MM.1S (cell line): ENCODE data around the gene LRRC4C.

Source experiments
- DNase-seq: peaks from one replicate; pipeline ENCODE4 v3.0.0-alpha.2; 2015
- H2AFZ ChIP-seq: fragments of 300-600 bp; sonication (generic); 2 replicates; pipeline ENCODE4 v1.6.0; 2016; ENCODE audit warnings: antibody characterized with exemption, low read length
- H3F3A ChIP-seq: fragments of 300-600 bp; sonication (generic); 2 replicates; pipeline ENCODE4 v1.6.1; 2016; ENCODE audit warnings: mild to moderate bottlenecking, antibody characterized with exemption, low read length, moderate library complexity, mixed read lengths; ENCODE audit not compliant: insufficient read depth
- H3K27ac ChIP-seq: fragments of 300-600 bp; sonication (generic); 2 replicates; pipeline ENCODE4 v1.5.1; 2016; ENCODE audit warnings: mild to moderate bottlenecking, low read length
- H3K27me3 ChIP-seq: fragments of 300-600 bp; sonication (generic); replicated peaks from 2 replicates; pipeline ENCODE4 v1.6.0; 2016; ENCODE audit warnings: low read length; ENCODE audit not compliant: insufficient read depth
- H3K36me3 ChIP-seq: fragments of 300-600 bp; sonication (generic); replicated peaks from 2 replicates; pipeline ENCODE4 v1.6.1; 2016; ENCODE audit warnings: mild to moderate bottlenecking, low read length, mixed read lengths; ENCODE audit not compliant: insufficient read depth
- H3K4me1 ChIP-seq: fragments of 300-600 bp; sonication (generic); 2 replicates; pipeline ENCODE4 v1.6.1; 2016; ENCODE audit warnings: low read length, mixed read lengths
- H3K4me2 ChIP-seq: fragments of 300-600 bp; sonication (generic); 2 replicates; pipeline ENCODE4 v1.6.0; 2016; ENCODE audit warnings: low read depth, low read length
- H3K4me3 ChIP-seq: fragments of 300-600 bp; sonication (generic); 2 replicates; pipeline ENCODE4 v1.5.1; 2016; ENCODE audit warnings: low read length, mixed read lengths
- H3K79me2 ChIP-seq: fragments of 300-600 bp; sonication (generic); 2 replicates; pipeline ENCODE4 v1.6.1; 2016; ENCODE audit warnings: mixed run types, low read length, mixed read lengths
- H3K9ac ChIP-seq: fragments of 300-600 bp; sonication (generic); 2 replicates; pipeline ENCODE4 v1.6.1; 2016; ENCODE audit warnings: low read length, mixed read lengths
- H3K9me2 ChIP-seq: fragments of 300-600 bp; sonication (generic); replicated peaks from 2 replicates; pipeline ENCODE4 v1.6.1; 2016; ENCODE audit warnings: mild to moderate bottlenecking, low read length, mixed read lengths; ENCODE audit not compliant: insufficient read depth
- H3K9me3 ChIP-seq: fragments of 300-600 bp; sonication (generic); replicated peaks from 2 replicates; pipeline ENCODE4 v1.6.1; 2016; ENCODE audit warnings: mild to moderate bottlenecking, low read length, mixed read lengths; ENCODE audit not compliant: insufficient read depth
- H4K20me1 ChIP-seq: fragments of 300-600 bp; sonication (generic); 2 replicates; pipeline ENCODE4 v1.6.1; 2016; ENCODE audit warnings: mild to moderate bottlenecking, low read length, moderate library complexity, mixed read lengths; ENCODE audit not compliant: insufficient read depth
- CTCF ChIP-seq: fragments of 300-600 bp; sonication (generic); IDR thresholded peaks from 2 replicates; pipeline ENCODE4 v1.5.1; 2016; ENCODE audit warnings: antibody characterized with exemption, low read length, mixed read lengths
- EZH2 ChIP-seq: fragments of 300-600 bp; sonication (generic); optimal IDR thresholded peaks from 2 replicates; pipeline ENCODE3; 2017; ENCODE audit warnings: low read depth, mild to moderate bottlenecking, antibody characterized with exemption, low read length, mixed read lengths
- EZH2phosphoT487 ChIP-seq: fragments of 300-600 bp; sonication (generic); IDR thresholded peaks from 2 replicates; pipeline ENCODE4 v1.6.1; 2018; ENCODE audit warnings: antibody characterized with exemption, low read length

Gene LRRC4C

GRCh38 chr11:40289370-40289769 is 1170.1 kb downstream of the LRRC4C start:
- Histone ChIP-seq H3K27me3 (no peaks in the 10 kb centered on the region), H3K9me3 (no peaks in the 10 kb centered on the region), H3K4me1 (0 out of 2 replicates have a peak, but pooled peaks cover 5% of the 10 kb centered on the region), H3K4me3 (no peak overlapping the region), H3K27ac (no peak overlapping the region), H3K36me3 (no peaks in the 10 kb centered on the region), H3F3A (no peaks in the 10 kb centered on the region), H2AFZ (no peak overlapping the region), H4K20me1 (no peaks in the 10 kb centered on the region), H3K4me2 (no peak overlapping the region), H3K9ac (no peak overlapping the region), H3K79me2 (no peaks in the 10 kb centered on the region), H3K9me2 (no peaks in the 10 kb centered on the region)
- no peak for DNase-seq
- TF ChIP-seq EZH2 (no peak), CTCF (no peak), EZH2phosphoT487 (no peak)

DNA sequence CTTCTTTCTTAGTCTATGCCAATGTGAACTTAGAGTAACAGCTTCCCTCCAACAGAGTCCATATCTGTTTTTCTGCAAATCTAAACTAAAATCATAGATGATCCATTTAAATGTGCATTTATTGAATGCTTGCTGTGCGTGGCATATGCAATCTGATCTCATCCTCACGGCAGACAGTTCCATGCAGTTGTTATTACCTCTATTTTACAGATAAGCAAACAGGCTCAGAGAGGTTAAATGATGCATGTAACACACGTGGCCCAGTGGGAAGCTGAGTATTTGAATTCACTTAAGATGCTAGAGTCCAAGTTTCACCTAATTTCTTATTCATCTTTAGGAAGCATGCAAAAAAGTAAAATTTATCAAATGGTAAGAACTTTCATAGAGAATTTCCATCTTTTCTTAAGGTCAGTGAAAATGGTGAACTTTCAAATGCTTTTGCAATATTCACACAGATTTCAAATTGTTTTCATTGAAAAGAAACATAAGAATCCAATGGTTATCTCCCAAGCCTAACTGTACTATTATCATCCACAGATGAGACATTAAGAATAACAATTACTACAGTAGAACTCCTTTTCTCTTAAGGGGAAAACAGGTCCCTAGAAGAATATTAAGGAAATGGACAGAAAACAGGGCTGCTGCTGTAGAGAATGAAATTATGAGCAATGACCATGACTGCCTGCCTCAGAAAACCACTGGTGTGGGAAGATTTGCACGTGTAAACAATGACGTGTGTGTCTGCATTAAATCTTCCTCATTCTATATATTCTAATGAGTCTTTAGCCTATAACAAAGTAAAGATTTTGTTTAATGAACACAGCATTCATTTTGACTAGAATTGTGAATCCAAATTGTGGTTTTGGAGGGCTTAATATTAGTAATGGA is 1171.3 kb downstream of the LRRC4C start:
- Histone ChIP-seq H2AFZ (no peak overlapping the region), H3K27me3 (no peaks in the 10 kb centered on the region), H3F3A (no peaks in the 10 kb centered on the region), H3K9ac (no peak overlapping the region), H3K79me2 (no peaks in the 10 kb centered on the region), H3K4me3 (no peak overlapping the region), H3K27ac (no peak overlapping the region), H3K4me1 (0 out of 2 replicates have a peak, but pooled peaks cover 5% of the 10 kb centered on the region), H3K9me2 (no peaks in the 10 kb centered on the region), H4K20me1 (no peaks in the 10 kb centered on the region), H3K4me2 (no peak overlapping the region), H3K9me3 (no peaks in the 10 kb centered on the region), H3K36me3 (no peaks in the 10 kb centered on the region)
- TF ChIP-seq EZH2phosphoT487, result no peak
- no peak for TF ChIP-seq EZH2
- no peak for TF ChIP-seq CTCF
- DNase-seq, result no peak

GRCh38 chr11:40286137-40286536 is 1173.3 kb downstream of the LRRC4C start:
- Histone ChIP-seq H3K79me2 (no peaks in the 10 kb centered on the region), H3K9ac (no peak overlapping the region), H2AFZ (no peak overlapping the region), H3K4me2 (no peak overlapping the region), H4K20me1 (no peaks in the 10 kb centered on the region), H3K9me3 (no peaks in the 10 kb centered on the region), H3K27me3 (no peaks in the 10 kb centered on the region), H3F3A (no peaks in the 10 kb centered on the region), H3K4me3 (no peak overlapping the region), H3K9me2 (no peaks in the 10 kb centered on the region), H3K27ac (no peak overlapping the region), H3K4me1 (0 out of 2 replicates have a peak, but pooled peaks cover 5% of the 10 kb centered on the region), H3K36me3 (no peaks in the 10 kb centered on the region)
- TF ChIP-seq EZH2phosphoT487 (no peak), EZH2 (no peak), CTCF (no peak)
- peak; percentile 68 for DNase-seq
